Mesenteric fat pad (tissue), 1 donor: ENCODE results near the gene ETFBKMT. TPM values are rescaled to one million over a fixed set of nuclear protein-coding genes. Genes with fewer than 3 reads are reported as not detected.
"Not testable (repeated sequence)": the region's sequence is repeated elsewhere in the genome, so short reads cannot be mapped to it uniquely, and the experiment has no call there.

Source experiments
- DNase-seq: peaks from one replicate; pipeline ENCODE4 v3.0.0-alpha.2; 2020; ENCODE audit warnings: low spot score
- total RNA-seq: library from RNA; stranded (reverse); fragmentation: NEBNext Ultra II Directional; extraction: Animal tissue kit (Norgen Biotek cat#: 25700); gene quantifications from one replicate; pipeline ENCODE4 v1.2.1, GENCODE V29; 2021
- donor health status: DM: yes; HTN: yes; CAD: no.

ETFBKMT gene
- total RNA-seq, 1 donor from 2014 or later, result 3.3 TPM

- not testable (repeated sequence) for DNase-seq
Observed at GRCh38 chr12:31716998-31717397, 57.5 kb downstream of the ETFBKMT start.

- DNase-seq, result not testable (repeated sequence)
Observed at GRCh38 chr12:31718542-31719198, 59.2 kb downstream of the ETFBKMT start.

GRCh38 chr12:31722580-31722979 is 63.1 kb downstream of the ETFBKMT start:
- no peak for DNase-seq

Other genes with a start within 250 kb of the ETFBKMT start
- 15.4 TPM for gene DENND5B, start 68.6 kb upstream of the ETFBKMT start, total RNA-seq
- gene AMN1, start 69.3 kb downstream of the ETFBKMT start, total RNA-seq, result 8.2 TPM